ENCODE data around the gene RAPGEFL1.

- TF ChIP-seq CTCF (IDR thresholded peaks at IDR 0.05; ENCODE audit: insufficient read depth, low read depth, low read length): no peak
- no peak for TF ChIP-seq EZH2 (IDR thresholded peaks at IDR 0.05; ENCODE audit: insufficient read depth, low read length)
These were observed 27.0 kb upstream of the RAPGEFL1 start for GRCh38 chr17:40150276-40150675.

Data from astrocyte (in vitro differentiated cells and primary cell).